LNCAP (cell line): ENCODE results near the gene NDUFA13.

Source experiments
- CTCF ChIP-seq: fragments of 450-650 bp; IDR thresholded peaks from 2 replicates; pipeline ENCODE4 v1.5.1; 2017; ENCODE audit warnings: mild to moderate bottlenecking

NDUFA13 gene

GRCh38 chr19:19561946-19562664 lies 46.1 kb downstream of the NDUFA13 start:
- no peak for TF ChIP-seq CTCF

GRCh38 chr19:19562665-19563347 lies 46.8 kb downstream of the NDUFA13 start:
- no peak for TF ChIP-seq CTCF

GRCh38 chr19:19563348-19563848 lies 47.4 kb downstream of the NDUFA13 start:
- TF ChIP-seq CTCF: no peak

- TF ChIP-seq CTCF: no peak
These were observed 50.3 kb downstream of the NDUFA13 start for GRCh38 chr19:19566306-19566705.

GRCh38 chr19:19567391-19567790 lies 51.4 kb downstream of the NDUFA13 start:
- TF ChIP-seq CTCF: no peak

- TF ChIP-seq CTCF: no peak
These were observed 53.1 kb downstream of the NDUFA13 start for GRCh38 chr19:19568802-19569756.

- no peak for TF ChIP-seq CTCF
These were observed 54.5 kb downstream of the NDUFA13 start for GRCh38 chr19:19570571-19570970.
